H54 (cell line): Measurements from ENCODE around the gene PALS1.
"Not testable (repeated sequence)": the region's sequence is repeated elsewhere in the genome, so short reads cannot be mapped to it uniquely, and the experiment has no call there.

Experiments
- DNase-seq: peaks from one replicate; pipeline ENCODE4 v3.0.0; 2011; ENCODE audit warnings: low spot score, mixed read lengths; ENCODE audit not compliant: insufficient read length
- FAIRE-seq: peaks from 3 replicates; lab custom pipeline; 2011; peaks lifted over from hg19 to GRCh38; lab: Jason Lieb, UNC
- POLR2A ChIP-seq: IDR thresholded peaks from 2 replicates; pipeline ENCODE4 v1.6.1; 2011; ENCODE audit warnings: low read depth, mild to moderate bottlenecking, low read length

Gene PALS1

GRCh38 chr14:67270145-67270753 lies 29.0 kb downstream of the PALS1 start:
- FAIRE-seq (no peak), DNase-seq (no peak)
- TF ChIP-seq POLR2A = no peak

- TF ChIP-seq POLR2A = no peak
- FAIRE-seq (no peak), DNase-seq (no peak)
These were observed 29.7 kb downstream of the PALS1 start for GRCh38 chr14:67270933-67271332.

- DNase-seq, FAIRE-seq: not testable (repeated sequence)
These were observed 32.0 kb downstream of the PALS1 start for GRCh38 chr14:67273281-67273680.

- no peak for FAIRE-seq
- TF ChIP-seq POLR2A = no peak
- no peak for DNase-seq
These were observed 34.9 kb downstream of the PALS1 start for GRCh38 chr14:67276131-67276530.

- FAIRE-seq (no peak), DNase-seq (no peak)
- TF ChIP-seq POLR2A = no peak
These were observed 39.3 kb downstream of the PALS1 start for GRCh38 chr14:67280506-67280905.

- DNase-seq (no peak), FAIRE-seq (no peak)
- no peak for TF ChIP-seq POLR2A
These were observed 44.7 kb downstream of the PALS1 start for GRCh38 chr14:67285876-67286452.
